Inflammatory macrophage treated with lipopolysaccharide for 1 hour (primary cell): Measurements from ENCODE around the gene TFDP2.

Experiments used
- DNase-seq, 2 donors: peaks; one replicate each; pipeline ENCODE4 v3.0.0-alpha.2; 2020 to 2022

Gene TFDP2

DNA sequence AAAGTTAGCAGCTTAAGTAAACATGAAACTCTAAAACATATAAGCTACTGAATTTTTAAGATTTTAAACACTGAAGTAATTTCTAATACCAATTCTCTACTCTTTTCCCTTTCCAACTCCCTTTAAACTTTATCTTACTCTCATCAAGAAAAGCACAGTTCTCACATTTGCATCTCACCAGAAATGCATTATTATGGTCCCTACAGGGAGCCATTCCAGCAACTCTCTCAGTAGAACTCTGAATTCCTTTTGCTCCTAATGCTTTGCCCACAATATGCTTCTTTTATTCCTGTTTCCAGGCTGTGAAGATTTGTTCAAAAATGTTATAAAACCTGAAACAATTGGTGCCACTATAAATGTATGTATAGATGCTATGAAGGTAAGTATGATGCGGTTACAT, 83.4 kb downstream of the TFDP2 start:
- no peak for DNase-seq

DNA sequence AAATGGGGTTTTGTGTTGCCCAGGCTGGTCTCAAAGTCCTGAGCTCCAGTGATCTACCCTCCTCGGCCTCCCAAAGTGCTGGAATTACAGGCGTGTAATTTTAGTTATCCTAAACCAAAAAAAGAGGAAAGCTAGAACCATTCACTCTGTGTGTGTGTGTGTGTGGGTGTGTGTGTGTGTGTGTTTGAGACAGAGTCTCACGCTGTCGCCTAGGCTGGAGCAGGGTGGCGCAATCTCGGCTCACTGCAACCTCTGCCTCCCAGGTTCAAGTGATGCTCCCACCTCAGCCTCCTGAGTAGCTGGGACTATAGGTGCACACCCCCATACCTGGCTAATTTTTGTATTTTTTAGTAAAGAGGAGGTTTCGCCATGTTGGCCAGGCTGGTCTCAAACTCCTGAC, 84.0 kb downstream of the TFDP2 start:
- DNase-seq: peak in 1 of 2 donors; percentile 6

DNA sequence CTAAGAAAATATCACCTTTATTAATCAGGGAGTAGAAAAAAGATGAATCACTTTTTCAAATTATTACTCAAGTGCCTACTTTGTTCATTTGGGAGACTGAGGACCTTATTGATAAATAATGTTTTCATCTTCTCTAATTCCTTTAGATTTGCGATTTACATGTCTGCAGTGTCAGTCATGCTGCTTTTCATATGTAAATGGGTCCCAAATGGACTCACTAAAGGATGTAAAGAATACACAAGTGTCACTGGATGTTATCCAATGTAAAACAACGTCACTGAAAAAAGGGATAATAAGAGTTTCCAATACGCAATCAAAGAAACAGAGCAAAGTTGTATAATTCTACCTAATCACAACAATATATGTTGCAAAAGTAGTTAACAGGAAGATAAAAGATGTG, 84.9 kb downstream of the TFDP2 start:
- no peak for DNase-seq

DNA sequence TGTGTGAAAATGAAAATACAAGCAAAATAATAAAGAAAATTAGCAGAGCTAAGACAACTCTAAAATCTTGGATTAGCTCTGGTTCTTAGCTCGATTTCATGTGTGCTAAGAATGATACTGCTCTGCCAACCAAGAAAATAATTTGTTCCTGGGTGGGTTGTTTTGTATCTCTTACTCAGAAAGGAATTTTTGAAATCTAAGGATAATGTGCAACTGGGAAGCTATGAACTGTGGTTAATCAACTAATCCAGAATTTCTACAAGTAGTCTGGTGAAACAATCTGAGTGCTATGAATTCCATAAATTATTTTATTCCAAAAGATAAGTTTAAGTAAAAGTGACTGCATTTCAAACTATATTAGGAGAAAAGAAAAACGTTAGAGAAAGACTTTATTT, 92.0 kb downstream of the TFDP2 start:
- DNase-seq: no peak

DNA sequence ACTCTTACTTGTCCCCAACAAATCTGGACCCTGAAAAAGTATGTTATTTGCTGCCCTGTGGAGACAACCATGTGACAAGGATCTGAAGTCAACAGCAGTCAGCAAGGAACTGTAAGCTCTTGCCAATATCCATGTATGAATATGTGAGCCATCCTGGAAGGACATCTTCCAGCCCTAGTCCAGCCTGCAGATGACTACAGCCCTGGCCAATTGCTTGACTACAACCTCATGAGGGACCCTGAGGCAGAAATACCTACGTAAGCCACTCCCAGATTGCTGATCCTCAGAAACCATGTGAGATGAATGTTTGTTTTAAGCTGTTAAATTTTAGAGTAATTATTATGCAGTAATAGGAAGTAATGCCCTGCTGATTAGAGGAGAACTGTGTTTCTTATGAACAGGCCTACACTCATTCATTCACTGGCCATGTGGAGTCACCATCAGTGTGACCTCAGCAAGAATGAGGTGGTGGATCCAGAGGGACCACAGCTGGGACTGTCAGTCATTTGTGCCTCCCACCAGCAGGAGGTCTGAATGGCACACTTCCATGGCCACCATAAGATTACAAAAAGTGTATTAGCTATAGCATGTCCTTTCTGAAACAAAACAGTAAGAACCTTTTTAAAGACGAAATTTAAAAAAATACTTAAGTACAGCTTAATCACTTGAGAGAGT, 92.6 kb downstream of the TFDP2 start:
- DNase-seq: no peak

DNA sequence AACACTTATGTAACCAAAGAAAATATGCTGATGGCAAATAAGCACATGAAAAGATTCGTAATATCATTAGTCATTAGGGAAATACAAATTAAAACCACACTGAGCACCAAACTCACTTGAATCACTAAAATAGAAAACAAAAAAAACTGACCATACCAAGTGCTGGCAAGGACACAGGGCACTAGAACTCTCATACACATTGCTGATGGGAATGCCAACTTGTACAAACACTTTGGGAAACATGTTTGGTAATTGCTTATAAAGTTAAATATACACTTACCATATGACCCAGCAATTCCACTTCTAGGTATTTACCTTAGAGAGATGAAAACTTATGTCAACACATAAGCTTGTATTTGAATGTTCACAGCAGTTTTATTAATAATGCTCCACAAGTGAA, 95.5 kb downstream of the TFDP2 start:
- no peak for DNase-seq

DNA sequence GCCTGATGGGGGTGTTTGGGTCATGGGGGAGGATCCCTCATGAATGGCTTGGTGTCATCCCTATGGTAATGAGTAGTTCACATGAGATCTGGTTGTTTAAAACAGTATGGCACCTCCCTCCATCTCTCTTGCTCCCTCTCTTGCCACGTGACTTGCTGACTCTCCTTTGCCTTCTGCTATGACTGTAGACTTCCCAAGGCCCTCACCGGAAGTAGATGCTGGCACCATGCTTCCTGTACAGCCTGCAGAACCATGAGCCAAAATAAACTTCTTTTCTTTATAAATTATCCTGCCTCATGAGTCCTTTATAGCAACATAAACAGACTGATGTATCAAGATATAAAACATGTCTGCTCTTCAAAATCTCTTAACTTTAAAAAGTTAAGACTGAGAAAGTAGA, 96.1 kb downstream of the TFDP2 start:
- DNase-seq: no peak

DNA sequence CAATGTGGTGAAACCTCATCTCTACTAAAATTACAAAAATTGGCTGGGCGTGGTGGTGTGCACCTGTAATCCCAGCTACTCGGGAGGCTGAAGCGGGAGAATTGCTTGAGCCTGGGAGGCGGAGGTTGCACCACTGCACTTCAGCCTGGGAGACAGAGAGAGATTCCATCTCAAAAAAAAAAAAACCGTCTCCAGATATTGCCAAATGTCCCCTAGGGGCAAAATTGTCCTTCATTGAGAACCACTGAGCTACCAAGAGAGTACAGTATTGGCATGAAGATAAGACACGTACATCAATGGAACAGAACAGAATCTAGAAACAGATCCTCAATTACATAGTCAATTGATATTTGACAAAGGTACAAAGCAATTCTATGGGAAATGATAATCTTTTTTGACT, 98.0 kb downstream of the TFDP2 start:
- no peak for DNase-seq

DNA sequence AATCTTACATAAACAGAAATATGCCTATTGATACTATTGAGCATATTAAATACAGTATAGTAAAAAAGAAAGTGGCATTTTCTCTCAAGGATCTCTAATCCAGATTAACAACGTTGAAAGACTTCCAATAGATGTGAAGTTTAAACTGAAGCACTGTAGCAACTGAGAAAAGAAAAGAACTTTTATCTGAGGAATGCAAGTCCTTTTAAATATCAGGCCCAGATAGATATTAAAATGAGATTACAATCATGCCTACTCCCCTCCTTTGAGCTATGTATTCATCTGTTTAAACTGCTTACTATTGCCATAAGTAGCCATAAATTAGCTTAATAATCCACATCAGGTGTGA, 102.3 kb downstream of the TFDP2 start:
- DNase-seq: no peak

DNA sequence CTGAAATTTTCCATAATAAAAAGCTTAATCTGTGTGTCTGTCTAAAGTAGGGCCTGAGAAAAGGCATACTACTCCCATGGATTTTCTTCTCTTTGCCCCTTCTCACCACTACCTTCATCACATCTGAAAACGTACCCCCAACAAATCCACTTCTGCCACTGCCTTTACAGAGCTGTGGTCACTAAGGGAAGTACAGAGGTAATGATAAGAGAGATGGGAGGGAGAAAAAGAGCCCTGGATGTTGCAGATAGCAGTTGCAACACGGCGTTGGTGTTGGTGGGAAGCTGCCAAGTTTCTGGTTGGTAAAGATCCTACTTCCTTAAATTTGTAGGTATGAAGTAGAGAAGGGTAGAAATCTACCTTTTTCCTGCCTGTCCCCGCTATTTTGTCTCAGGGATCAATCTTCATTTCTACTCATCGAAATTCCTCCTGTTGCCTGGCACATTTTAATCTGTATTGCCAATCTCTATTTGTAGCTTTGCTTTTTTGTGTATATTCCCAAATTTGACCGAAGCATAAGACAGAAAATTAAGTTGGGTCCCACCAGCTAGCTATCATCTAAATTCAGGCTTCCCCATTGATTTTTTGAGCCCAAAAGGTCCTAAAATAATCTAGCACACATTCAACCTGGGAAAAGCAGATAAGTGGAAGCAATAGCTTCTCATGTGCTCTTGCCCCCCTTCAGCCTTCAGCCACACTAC, 102.9 kb downstream of the TFDP2 start:
- DNase-seq: peak; percentile 25 to 52

DNA sequence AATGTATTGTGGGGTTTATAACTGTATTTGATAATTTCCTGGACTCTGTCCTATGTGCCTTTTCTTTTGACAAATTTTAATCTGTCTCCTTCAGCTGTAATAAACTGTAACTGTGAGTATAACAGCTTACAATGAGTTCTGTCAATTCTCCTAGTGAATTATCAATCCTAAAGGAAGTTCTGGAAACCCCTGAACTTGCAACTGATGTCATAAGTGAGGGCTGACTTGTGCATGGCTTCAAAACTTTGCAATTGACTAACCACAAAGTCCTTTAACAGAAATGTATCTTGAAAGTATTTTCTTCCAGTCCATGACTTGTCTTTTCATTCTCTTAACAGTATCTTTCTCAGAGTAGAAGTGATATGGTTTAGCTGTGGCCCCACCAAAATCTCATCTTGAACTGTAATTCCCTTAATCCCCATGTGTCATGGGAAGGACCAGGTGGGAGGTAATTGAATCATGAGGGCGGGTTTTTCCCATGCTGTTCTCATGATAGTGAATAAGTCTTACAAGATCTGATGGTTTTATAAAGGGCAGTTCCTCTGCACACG, 108.3 kb downstream of the TFDP2 start:
- DNase-seq: peak; percentile 46 to 81

DNA sequence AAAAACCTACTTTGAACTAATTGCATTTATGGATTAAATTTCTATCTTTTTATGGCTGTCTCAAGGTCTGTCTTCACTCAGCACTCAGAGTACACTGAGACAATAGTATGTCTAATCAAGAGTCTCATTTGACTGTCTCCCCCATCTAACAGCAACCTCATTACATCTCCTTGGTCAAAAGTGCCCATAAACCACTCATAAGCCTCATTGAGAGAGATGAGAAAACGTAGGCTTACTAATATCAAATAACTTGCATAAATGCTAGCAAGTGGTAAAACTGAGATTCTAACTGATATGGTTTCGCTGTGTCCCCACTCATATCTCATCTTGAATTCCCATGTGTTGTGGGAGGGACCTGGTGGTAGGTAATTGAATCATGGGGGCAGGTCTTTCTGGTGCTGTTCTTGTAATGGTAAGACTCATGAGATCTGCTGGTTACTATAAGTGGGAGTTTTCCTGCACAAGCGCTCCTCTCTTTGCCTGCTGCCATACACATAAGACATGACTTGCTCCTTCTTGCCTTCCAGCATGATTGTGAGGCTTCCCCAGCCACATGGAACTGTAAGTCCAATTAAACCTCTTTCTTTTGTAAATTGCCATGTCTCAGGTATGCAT, 113.9 kb downstream of the TFDP2 start:
- DNase-seq: no peak

DNA sequence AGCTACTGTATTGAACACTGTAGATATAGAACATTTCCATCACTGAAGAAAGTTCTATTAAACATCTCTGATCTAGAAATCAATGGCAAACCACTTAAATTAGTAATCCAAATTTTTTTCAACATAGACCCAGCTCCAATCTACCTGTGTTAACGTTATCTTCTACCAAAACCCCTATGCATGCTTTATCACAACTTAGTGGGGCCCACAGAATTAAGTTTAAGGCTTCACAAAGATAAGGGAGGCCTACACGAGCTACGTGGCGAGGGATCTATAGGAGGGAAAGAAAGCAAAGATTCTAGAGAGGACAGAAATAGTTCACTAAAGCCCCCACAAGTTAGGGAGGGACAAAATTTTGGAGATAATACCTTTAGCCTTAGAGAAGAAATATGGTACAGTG, 116.1 kb downstream of the TFDP2 start:
- DNase-seq: no peak

DNA sequence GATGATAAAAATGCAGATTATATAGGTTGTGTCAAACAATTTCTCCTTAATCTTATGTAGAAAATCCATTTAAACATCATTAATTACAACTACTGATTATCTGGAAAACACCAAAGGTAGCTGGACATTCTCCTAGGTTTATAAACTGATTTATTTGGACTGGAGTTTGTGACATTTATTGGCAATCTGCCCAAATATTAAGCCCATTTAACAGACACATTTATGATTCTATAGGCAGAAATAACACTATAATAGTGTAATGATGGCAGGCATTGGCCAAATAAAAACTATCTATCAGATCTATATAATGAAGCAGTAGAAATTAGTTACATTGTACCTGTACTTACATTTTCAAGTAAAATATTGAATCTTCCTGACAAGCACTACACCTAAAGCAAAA, 117.8 kb downstream of the TFDP2 start:
- no peak for DNase-seq

DNA sequence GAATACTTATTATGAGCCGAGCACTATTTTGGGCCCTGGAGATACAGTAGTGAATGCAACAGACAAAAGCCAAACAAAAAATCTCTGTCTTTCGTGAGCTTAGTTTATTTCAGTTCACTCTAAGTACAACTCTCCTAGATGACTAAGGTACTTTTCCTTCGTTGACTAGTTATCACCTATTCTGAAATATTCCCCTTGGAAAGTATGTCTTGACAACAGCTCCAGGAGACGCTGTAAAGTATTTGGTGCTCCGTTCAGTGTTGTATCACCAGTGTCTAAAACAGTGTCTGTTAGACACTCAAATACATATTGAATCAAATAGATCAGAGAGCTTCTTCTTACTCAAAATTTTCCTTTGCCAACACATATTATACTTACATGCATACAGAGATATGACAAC, 119.6 kb downstream of the TFDP2 start:
- DNase-seq: no peak

DNA sequence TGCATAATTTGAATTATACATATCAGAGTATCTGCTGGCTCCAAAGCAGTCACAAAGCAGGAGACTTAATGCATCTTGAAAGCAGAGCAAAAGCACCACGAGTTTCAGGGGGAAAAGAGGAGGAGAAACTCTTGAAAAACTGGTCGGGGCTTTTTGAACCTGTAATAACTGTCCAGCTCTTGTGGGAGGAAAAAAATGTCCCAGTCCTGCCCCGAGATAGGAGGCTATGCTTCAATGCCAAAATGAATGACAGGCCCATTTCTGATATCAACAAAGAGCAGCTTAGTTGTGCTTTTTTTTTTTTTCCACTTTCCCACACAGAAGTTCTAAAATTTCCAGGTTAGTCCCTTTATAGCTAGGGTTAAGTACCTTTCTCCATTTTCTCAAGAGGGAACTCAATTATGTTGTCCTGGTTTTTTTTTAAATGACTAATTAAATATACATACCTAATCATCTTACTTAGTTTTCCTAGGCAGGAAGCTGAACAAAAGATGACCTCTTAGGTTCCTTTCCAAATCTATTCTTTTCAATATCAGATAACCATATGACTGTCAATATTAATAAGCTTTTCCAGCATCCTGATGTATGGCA, 120.2 kb downstream of the TFDP2 start:
- DNase-seq: no peak

DNA sequence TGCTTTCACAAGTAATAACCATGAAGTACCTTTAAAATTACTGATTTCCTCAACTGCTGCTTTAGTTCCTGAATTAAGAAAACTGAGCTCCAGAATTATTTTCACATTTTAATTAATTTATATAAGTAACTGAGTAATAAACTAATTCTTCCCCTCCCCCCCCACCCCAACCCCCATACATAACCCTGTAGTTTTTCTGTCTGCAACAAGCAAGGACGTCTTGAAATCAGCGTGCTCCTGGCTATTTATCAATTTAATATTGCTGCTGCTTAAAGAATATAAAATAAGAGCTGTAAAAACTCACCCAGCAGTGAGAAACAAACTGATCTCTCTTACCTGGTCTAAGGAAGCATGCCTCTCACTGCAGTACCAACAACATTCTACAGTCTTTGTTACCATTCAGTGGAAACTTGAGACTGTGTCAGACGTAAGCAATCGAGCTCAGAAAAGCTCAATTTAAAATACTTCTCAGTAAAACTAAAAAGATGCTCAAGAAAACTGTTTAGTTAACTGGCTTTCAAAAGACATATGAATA, 121.0 kb downstream of the TFDP2 start:
- peak; percentile 38 to 61 for DNase-seq

DNA sequence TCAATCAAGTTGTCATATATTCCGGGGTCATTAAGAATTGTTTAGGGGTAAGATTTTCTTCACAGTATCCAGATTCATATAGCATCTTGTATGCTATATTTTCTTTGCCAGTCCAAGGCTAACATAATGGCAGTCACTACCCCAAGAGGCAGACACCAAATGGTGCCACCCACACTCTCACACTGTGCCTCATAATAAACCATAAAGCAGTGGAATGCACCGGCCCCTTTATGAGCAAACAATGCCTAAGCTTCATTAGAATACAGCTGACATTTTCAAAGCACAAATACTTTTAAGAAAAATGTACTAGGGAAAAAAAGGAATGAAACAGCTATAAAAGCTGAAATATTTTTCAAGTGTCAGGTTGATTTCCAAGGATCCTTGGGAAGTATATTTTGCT, 121.6 kb downstream of the TFDP2 start:
- DNase-seq: peak; percentile 58 to 73

DNA sequence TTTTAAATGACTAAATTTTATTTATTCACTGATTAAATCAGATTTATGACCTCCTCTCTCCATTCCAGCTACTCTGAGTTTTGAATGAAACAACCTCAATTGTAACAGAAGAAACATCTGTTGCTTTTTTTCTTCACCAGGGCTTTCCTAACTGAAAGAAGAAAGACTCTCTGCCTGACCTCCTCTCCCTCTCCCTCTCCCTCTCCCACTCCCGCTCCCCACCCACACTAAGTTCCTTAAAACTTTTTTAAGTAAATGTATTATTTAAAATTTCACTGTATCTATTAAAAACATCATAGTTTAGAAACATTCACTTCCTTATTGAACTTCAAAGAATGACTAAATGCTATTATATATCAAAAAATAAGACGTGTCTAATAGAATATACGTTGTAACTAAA, 122.0 kb downstream of the TFDP2 start:
- peak; percentile 50 to 51 for DNase-seq

DNA sequence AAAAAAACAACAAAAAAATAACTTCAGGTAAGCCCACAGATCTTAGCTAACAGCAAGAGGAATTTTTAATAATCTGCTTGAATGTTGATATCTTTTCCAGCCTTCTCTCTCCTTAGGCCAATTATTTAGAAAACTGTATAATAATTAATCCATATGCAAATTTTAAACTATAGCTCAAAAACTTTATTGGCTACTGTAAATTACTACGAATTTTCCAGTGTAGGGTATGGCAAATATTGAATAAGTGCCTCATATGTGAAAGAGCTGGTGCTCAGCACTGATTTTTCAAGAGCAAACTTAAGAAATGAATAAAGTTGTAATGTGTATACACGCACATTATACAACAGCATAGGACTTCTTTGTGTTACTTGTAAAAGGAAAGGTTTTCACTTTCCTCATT, 123.0 kb downstream of the TFDP2 start:
- DNase-seq: no peak

DNA sequence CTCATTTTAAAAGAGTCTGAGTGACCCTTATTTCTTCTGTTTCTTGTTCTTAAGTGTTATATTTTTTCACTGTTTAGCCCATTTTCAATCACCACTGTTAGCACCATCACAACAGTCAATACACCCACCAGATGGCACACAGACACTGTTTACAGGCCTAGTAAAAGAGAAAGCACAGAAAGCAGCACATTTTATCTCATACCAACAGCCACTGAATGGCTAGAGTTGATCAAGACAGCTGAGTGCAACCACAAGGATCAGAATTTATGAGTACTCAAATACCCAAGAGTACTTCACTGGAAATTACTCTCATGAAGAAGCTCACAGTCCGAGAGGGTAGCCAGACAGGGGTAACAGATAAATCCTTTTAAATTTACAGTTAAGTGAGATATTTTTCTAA, 127.0 kb downstream of the TFDP2 start:
- DNase-seq: peak; percentile 43 to 49

DNA sequence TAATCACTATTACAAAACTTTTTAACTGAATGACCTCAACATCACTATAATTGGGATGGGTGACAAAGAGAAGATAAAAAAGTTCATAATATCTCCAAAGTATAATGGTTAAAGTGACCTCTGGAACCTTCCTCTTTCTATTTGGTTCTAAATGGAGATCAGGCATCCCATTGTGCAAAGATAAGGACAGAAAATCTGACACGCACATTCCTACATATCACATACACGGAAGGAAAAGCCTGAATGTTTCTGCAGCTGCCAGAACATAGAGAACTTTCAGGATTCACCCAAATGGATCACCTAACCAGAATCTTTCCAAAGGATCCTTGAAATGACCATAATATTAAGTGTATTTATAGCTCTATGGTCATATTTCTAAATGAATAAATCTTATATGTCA, 128.2 kb downstream of the TFDP2 start:
- no peak for DNase-seq

DNA sequence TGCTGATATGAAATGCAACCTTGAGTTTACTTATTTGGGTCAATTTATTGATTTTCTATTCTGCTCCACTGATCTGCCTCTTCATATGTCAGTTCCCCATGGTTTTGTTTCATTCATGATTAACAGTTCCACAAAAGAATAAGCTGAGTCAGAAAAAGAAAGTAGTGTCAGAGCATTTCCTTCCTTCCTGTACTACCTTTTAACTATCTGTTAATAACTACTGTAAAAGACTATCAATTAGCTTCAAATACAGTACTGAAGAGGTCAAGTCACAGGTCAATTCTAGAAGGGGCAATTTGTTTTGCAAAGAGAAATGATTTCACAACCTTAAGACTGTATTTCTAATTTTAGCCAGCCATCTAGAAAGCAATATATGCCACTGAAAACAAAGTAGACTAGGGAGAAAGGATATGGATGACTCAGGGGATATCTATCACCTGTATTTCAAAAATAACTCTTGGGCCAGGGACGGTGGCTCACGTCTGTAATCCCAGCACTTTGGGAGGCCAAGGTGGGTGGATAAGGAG, 129.5 kb downstream of the TFDP2 start:
- DNase-seq: no peak
